Measurements from ENCODE around the gene WIPF1.
A peak's percentile ranks its signal among the peaks of the same experiment; 100 is the strongest.

Gene WIPF1

GRCh38 chr2:174593574-174594203 lies 3.9 kb downstream of the WIPF1 start:
- Mint-ChIP-seq H3K27me3 (no peaks in the 10 kb centered on the region), H3K4me3 (peak overlapping the region; percentile 92), H3K36me3 (peaks cover 58% of the 10 kb centered on the region), H3K27ac (peak overlapping the region; percentile 95), H3K9me3 (no peaks in the 10 kb centered on the region), H3K4me1 (peaks cover 70% of the 10 kb centered on the region)
- ATAC-seq = peak; percentile 81

DNA sequence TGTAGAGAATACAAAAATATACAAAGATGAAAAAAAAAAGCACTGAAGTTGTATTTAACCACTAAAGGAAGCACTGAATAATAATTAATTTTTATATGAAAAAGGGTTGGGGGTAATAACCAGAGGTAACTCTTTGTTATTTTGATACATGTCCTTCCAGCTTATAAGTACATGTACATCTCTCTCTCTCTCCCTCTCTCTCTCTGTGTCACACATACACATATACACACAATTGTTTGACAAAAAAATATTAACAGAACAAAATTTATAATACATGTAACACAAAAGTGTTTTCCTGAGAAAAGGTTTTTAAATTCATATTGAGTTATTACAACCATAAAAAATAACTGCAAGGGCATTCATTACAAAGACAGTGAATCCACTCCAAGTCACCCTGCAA lies 4.6 kb downstream of the WIPF1 start:
- Mint-ChIP-seq H3K4me1 (peaks cover 70% of the 10 kb centered on the region), H3K9me3 (no peaks in the 10 kb centered on the region), H3K27ac (peak overlapping the region; percentile 95), H3K4me3 (peak overlapping the region; percentile 92), H3K27me3 (no peaks in the 10 kb centered on the region), H3K36me3 (peaks cover 63% of the 10 kb centered on the region)
- ATAC-seq = no peak

GRCh38 chr2:174591740-174592139 lies 5.9 kb downstream of the WIPF1 start:
- Mint-ChIP-seq H3K27ac (peak overlapping the region; percentile 79), H3K9me3 (no peaks in the 10 kb centered on the region), H3K4me3 (peak overlapping the region; percentile 40), H3K36me3 (peaks cover 63% of the 10 kb centered on the region), H3K27me3 (no peaks in the 10 kb centered on the region), H3K4me1 (peaks cover 80% of the 10 kb centered on the region)
- no peak for ATAC-seq

DNA sequence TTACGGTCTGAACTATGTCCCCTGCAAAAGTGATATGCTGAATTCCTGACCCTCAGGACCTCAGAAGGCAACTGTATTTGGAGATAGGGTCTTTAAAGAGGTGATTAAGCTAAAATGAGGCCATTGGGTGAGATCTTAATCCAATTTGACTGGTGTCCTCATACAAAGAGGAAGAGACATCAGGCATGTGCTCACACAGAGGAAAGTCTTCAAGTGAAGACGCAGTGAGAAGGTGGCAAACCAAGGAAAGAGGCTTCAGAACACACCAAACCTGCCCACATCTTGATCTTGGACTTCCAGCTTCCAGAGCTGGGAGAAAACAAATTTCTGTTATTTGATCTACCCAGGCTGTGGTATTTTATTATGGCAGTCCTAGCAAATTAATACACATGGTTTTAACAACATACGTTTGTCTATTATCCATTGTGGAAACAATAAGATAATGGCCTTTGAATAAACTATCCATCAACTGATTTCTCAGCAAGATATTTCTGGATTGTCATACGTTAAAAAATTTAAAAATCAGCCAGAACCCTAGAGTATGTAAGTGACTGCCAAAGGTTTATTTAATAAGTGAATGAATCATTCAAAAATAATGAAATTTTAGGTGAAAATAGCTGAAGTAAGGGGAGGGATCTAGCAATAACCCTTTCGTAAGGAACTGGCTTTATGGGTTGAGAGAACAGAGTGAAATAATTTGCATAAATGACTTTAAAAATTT lies 6.5 kb downstream of the WIPF1 start:
- H3K27ac Mint-ChIP-seq = peak overlapping the region; percentile 79
- H3K9me3 Mint-ChIP-seq = no peaks in the 10 kb centered on the region
- peaks cover 87% of the 10 kb centered on the region for H3K4me1 Mint-ChIP-seq
- peak overlapping the region; percentile 7 for H3K4me3 Mint-ChIP-seq
- no peaks in the 10 kb centered on the region for H3K27me3 Mint-ChIP-seq
- ATAC-seq = no peak
- peaks cover 60% of the 10 kb centered on the region for H3K36me3 Mint-ChIP-seq

- ATAC-seq = no peak
- H3K9me3 Mint-ChIP-seq = no peaks in the 10 kb centered on the region
- H3K27me3 Mint-ChIP-seq = no peaks in the 10 kb centered on the region
- H3K27ac Mint-ChIP-seq = peak overlapping the region; percentile 79
- peaks cover 90% of the 10 kb centered on the region for H3K4me1 Mint-ChIP-seq
- H3K36me3 Mint-ChIP-seq = peaks cover 61% of the 10 kb centered on the region
- H3K4me3 Mint-ChIP-seq = no peak overlapping the region
Measured at GRCh38 chr2:174590346-174590745, 7.3 kb downstream of the WIPF1 start.

- H3K36me3 Mint-ChIP-seq = peaks cover 61% of the 10 kb centered on the region
- H3K27me3 Mint-ChIP-seq = no peaks in the 10 kb centered on the region
- ATAC-seq = no peak
- H3K9me3 Mint-ChIP-seq = no peaks in the 10 kb centered on the region
- H3K4me1 Mint-ChIP-seq = peaks cover 89% of the 10 kb centered on the region
- H3K4me3 Mint-ChIP-seq = no peak overlapping the region
- peak overlapping the region; percentile 77 for H3K27ac Mint-ChIP-seq
Measured at GRCh38 chr2:174589334-174589733, 8.3 kb downstream of the WIPF1 start.

- Mint-ChIP-seq H3K4me1 (peaks cover 82% of the 10 kb centered on the region), H3K27ac (peak overlapping the region; percentile 77), H3K36me3 (peaks cover 54% of the 10 kb centered on the region), H3K4me3 (no peak overlapping the region), H3K9me3 (no peaks in the 10 kb centered on the region), H3K27me3 (no peaks in the 10 kb centered on the region)
- no peak for ATAC-seq
Measured at GRCh38 chr2:174588463-174588862, 9.1 kb downstream of the WIPF1 start.

- H3K27ac Mint-ChIP-seq = peak overlapping the region; percentile 77
- peaks cover 53% of the 10 kb centered on the region for H3K36me3 Mint-ChIP-seq
- H3K4me1 Mint-ChIP-seq = peaks cover 81% of the 10 kb centered on the region
- ATAC-seq = no peak
- H3K4me3 Mint-ChIP-seq = no peak overlapping the region
- no peaks in the 10 kb centered on the region for H3K27me3 Mint-ChIP-seq
- H3K9me3 Mint-ChIP-seq = no peaks in the 10 kb centered on the region
Measured at GRCh38 chr2:174587579-174587978, 10.0 kb downstream of the WIPF1 start.

- Mint-ChIP-seq H3K27ac (peak overlapping the region; percentile 77), H3K9me3 (no peaks in the 10 kb centered on the region), H3K4me1 (peaks cover 84% of the 10 kb centered on the region), H3K4me3 (no peak overlapping the region), H3K27me3 (no peaks in the 10 kb centered on the region), H3K36me3 (peaks cover 50% of the 10 kb centered on the region)
- ATAC-seq = no peak
Measured at GRCh38 chr2:174586418-174587295, 10.9 kb downstream of the WIPF1 start.

DNA sequence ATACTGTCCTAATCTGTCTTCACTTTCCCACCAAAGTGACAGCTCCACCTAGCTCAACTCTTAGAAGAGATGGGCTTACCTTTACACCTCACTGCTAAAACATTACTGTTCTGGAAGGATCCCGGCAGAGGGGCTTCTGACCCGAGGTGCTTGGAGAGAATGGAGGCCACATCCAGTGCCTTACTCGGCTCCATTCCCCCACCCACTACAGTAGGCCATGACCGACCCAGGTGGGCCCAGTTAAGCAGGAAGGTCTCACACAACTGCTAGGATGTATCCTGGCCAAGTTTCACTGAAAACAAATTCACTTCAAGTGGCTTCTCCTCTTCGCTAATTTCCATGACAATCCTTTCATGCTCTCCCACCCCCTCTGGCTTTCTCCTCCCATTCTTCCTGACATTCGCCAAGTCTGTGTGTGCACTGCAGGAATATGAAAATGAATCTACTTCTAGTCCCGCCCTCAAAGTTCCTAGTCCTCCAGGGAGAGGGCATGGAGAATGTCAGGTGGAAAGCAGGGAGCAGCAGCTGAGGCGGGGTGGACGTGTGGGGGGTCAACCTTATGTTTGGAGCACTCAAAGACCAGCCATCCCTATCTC lies 11.8 kb downstream of the WIPF1 start:
- no peak overlapping the region for H3K4me3 Mint-ChIP-seq
- H3K4me1 Mint-ChIP-seq = peaks cover 84% of the 10 kb centered on the region
- H3K27me3 Mint-ChIP-seq = no peaks in the 10 kb centered on the region
- peaks cover 51% of the 10 kb centered on the region for H3K36me3 Mint-ChIP-seq
- H3K9me3 Mint-ChIP-seq = no peaks in the 10 kb centered on the region
- H3K27ac Mint-ChIP-seq = peak overlapping the region; percentile 77
- no peak for ATAC-seq

- H3K36me3 Mint-ChIP-seq = peaks cover 53% of the 10 kb centered on the region
Measured at GRCh38 chr2:174585146-174585545, 12.5 kb downstream of the WIPF1 start.

DNA sequence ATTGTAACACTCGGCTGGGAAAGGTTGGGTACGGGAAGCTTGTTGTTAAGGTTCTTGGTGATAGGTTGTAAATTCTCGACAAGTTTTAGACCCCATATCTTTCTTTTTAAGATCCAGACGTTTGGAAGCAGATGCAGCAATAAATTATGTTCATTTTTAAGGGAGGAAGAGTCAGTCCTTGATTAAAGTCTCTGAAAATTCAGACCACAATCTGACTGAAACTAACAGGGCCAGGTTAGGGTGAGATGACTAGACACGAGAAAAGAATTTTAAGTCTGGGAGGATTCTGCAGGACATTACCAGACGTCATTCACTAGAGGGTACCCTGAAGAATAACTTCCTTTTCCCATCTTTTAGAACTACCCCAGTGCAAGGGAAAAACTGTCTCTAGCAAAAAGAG lies 16.1 kb downstream of the WIPF1 start:
- H3K27ac Mint-ChIP-seq = peak overlapping the region; percentile 72
- no peak for ATAC-seq
- H3K27me3 Mint-ChIP-seq = no peaks in the 10 kb centered on the region
- no peaks in the 10 kb centered on the region for H3K9me3 Mint-ChIP-seq
- H3K4me3 Mint-ChIP-seq = no peak overlapping the region
- peaks cover 49% of the 10 kb centered on the region for H3K36me3 Mint-ChIP-seq
- peaks cover 62% of the 10 kb centered on the region for H3K4me1 Mint-ChIP-seq

More at GRCh38 chr2:174585146-174585545, 12.5 kb downstream of the WIPF1 start:
- no peaks in the 10 kb centered on the region for H3K9me3 Mint-ChIP-seq
- no peak overlapping the region for H3K27ac Mint-ChIP-seq
- H3K4me3 Mint-ChIP-seq = no peak overlapping the region
- no peak for ATAC-seq
- no peaks in the 10 kb centered on the region for H3K27me3 Mint-ChIP-seq
- peaks cover 84% of the 10 kb centered on the region for H3K4me1 Mint-ChIP-seq

GRCh38 chr2:174580951-174581350 lies 16.7 kb downstream of the WIPF1 start:
- Mint-ChIP-seq H3K9me3 (no peaks in the 10 kb centered on the region), H3K27ac (peak overlapping the region; percentile 72), H3K4me1 (peaks cover 56% of the 10 kb centered on the region), H3K27me3 (no peaks in the 10 kb centered on the region), H3K4me3 (no peak overlapping the region), H3K36me3 (peaks cover 47% of the 10 kb centered on the region)
- no peak for ATAC-seq

GRCh38 chr2:174577967-174578589 lies 19.5 kb downstream of the WIPF1 start:
- peaks cover 47% of the 10 kb centered on the region for H3K36me3 Mint-ChIP-seq
- H3K27ac Mint-ChIP-seq = no peak overlapping the region
- peak; percentile 54 for ATAC-seq
- no peaks in the 10 kb centered on the region for H3K27me3 Mint-ChIP-seq
- no peaks in the 10 kb centered on the region for H3K9me3 Mint-ChIP-seq
- no peak overlapping the region for H3K4me3 Mint-ChIP-seq
- peaks cover 55% of the 10 kb centered on the region for H3K4me1 Mint-ChIP-seq
